Omental fat pad (tissue), 4 donors: ENCODE measurements around the gene PMEL. TPM values are rescaled to one million over a fixed set of nuclear protein-coding genes. Genes with fewer than 3 reads are reported as not detected.
"Not testable (repeated sequence)": the region's sequence is repeated elsewhere in the genome, so short reads cannot be mapped to it uniquely, and the experiment has no call there.

Experiments
- ATAC-seq: fragments of 150-250 bp; one replicate; pipeline ENCODE4 v1.9.1; 2016; ENCODE audit warnings: mild to moderate bottlenecking, moderate library complexity; ENCODE audit not compliant: low FRiP score
- DNase-seq: peaks from one replicate; pipeline ENCODE4 v3.0.0-alpha.2; 2019; ENCODE audit warnings: low spot score
- total RNA-seq, 4 donors: library from RNA; depleted of rRNA; stranded (reverse); fragments of >200 nt; gene quantifications; one replicate each; pipeline ENCODE4 v1.1.0, GENCODE V29; 2016
- TF ChIP-seq, protein P1 (sequence below), 3 donors: fragments of 450-650 bp; IDR thresholded peaks; one replicate each; pipeline ENCODE4 v1.5.1; 2016 to 2017; ENCODE audit warnings: antibody characterized with exemption in 3 of 3, mild to moderate bottlenecking in 3 of 3, moderate library complexity in 2 of 3

Gene PMEL
- total RNA-seq, 4 donors from 2014 or later, result 0.65 to 5.2 (median 1.2) TPM

DNA sequence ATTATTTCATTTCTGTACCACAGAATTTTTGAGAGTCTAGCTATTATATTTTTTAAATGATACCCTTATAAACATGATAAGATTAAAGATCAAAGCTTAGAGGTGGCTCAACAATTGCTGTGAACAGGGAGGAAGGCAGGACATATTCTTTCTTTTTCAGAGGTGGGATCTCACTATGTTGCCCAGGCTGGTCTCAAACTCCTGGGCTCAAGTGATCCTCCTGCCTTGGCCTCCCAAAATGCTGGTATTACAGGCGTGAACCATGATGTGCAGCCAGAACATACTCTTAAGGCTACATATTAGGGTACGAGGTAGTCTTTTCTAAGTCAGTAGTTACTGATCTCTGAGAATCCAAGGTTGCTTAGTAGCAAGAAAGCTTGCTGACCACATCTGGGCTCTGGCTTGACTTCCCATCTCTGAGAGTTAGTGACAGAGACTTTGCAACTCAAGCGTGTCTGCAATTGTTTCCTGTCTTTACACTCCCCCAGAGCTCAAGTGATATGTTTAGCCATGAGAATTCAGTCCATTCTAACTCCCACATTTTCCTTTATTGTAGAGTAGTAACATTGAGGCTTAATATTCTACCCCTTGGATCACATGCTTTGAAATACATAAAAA lies 16.6 kb upstream of the PMEL start:
- no peak for ATAC-seq
- no peak for DNase-seq
- TF ChIP-seq, protein P1, sequence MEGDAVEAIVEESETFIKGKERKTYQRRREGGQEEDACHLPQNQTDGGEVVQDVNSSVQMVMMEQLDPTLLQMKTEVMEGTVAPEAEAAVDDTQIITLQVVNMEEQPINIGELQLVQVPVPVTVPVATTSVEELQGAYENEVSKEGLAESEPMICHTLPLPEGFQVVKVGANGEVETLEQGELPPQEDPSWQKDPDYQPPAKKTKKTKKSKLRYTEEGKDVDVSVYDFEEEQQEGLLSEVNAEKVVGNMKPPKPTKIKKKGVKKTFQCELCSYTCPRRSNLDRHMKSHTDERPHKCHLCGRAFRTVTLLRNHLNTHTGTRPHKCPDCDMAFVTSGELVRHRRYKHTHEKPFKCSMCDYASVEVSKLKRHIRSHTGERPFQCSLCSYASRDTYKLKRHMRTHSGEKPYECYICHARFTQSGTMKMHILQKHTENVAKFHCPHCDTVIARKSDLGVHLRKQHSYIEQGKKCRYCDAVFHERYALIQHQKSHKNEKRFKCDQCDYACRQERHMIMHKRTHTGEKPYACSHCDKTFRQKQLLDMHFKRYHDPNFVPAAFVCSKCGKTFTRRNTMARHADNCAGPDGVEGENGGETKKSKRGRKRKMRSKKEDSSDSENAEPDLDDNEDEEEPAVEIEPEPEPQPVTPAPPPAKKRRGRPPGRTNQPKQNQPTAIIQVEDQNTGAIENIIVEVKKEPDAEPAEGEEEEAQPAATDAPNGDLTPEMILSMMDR (IDR thresholded peaks at IDR 0.05), result no peak

DNA sequence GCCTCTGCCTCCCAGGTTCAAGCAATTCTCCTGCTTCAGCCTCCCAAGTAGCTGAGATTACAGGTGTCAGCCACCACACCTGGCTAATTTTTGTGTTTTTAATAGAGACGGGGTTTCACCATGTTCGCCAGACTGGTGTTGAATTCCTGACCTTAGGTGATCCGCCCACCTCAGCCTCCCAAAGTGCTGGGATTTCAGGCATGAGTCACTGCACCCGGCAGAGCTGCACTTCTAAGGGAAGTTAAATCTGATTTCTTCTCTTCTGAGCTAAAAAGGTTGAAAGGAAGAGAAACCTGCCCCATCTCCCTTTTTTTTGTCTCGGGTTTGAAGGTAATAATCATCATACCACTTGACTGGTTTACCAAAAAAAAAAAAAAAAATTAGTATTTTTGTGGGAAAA lies 16.0 kb upstream of the PMEL start:
- peak; percentile 35 for ATAC-seq
- not testable (repeated sequence) for DNase-seq

DNA sequence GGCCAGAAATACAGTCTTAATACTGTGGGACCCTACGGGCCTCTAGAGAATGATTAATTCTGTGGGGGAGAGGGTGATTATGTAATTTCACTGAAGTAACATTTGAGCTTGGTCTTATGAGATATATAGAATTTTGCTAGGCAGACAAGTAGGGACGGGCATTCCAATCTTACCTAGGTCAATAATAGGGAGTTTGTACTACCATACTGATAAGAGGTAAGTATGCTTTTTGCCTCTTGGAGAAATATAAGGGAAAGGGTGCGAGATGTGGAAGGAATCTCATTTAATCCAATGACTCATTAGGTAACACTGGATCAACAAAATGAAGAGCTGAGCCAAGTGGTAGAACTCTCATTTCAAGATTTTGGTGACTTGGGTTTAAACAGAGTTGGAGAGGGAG lies 13.2 kb upstream of the PMEL start:
- TF ChIP-seq, protein P1 (IDR thresholded peaks at IDR 0.05), result no peak
- no peak for DNase-seq
- ATAC-seq, result no peak

DNA sequence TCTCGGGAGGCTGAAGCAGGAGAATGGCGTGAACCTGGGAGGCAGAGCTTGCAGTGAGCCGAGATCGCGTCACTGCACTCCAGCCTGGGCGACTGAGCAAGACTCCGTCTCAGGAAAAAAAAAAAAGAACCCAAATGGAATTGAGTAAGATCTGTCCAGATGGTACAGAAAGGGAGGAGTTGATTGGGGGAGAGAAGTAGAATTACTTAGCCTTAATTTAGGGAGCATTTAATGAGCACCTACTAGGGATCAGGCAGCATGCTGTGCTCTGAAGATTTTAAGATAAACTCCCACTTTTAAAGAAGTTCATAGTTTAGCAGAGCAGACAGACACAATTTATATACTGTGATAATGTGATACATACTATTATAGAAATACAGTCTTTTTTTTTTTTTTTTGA lies 12.6 kb upstream of the PMEL start:
- DNase-seq (no peak), ATAC-seq (no peak)
- TF ChIP-seq, protein P1 (IDR thresholded peaks at IDR 0.05), result no peak

DNA sequence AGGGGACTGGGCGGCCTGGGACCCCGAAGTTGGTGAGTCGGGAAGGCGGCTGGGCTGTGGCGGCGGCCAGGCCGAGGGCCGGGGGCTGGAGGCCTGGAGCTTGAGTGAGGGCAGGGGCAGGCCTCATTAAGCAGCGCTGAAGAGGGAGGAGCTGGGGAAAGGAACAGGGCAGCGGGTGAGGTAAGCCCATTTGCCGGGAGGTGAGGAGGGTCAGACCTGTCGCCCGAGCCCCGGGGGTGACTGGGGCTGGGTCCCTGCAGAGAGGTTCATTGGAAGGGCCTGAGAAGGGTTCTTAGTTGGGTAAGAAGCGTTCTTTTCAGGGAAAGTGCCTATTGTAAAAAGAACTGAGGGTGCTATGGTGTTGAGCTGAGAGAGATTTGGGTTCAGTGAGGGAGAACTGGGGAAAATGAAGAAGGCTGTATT lies 8.5 kb upstream of the PMEL start:
- DNase-seq (no peak), ATAC-seq (peak; percentile 26)

DNA sequence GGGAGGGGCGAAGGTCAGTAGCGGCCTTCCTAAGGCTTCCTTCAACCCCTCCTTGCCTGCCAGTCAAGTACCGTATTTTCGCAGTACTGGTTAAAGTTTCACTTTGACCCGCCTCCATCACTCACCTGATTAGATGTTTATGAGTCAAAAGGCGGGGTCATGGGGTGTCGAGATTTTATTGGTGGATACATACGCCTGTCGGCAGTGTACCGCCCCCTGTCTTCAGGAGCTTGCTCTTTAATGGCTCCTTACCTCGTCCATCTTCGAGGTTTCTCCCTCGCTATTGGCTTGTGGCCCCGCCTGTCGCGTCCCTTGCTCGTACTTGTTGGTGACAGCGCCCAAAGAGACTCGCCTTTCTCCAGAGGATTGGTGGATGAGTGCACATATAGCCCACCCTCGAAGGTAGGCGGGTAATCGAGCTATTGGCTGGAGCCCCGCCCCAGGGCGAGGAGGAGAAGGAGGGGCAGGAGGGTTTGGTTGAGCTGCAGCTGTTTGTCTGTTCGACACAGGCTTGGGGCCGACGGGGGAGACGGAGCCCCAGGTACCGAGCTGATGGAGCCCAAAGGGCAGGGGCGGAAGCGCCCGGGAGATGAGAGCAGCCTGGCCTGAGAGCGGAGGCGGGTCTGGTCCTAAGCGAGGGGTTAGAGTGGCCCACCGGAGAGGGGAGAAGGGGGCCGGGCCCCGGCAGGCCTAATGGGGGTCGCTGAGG lies 7.9 kb upstream of the PMEL start, which contains the start of gene RAB5B:
Gene RAB5B, plus strand, starts transcription at position 480 of the 709 bp plus-strand sequence. CDS start 12,883 bp downstream, outside the sequence.
- peak; percentile 97 for ATAC-seq
- TF ChIP-seq, protein P1 (IDR thresholded peaks at IDR 0.05), result no peak

More for the DNA sequence above, 8.5 kb upstream of the PMEL start:
- TF ChIP-seq, protein P1 (IDR thresholded peaks at IDR 0.05), result no peak

DNA sequence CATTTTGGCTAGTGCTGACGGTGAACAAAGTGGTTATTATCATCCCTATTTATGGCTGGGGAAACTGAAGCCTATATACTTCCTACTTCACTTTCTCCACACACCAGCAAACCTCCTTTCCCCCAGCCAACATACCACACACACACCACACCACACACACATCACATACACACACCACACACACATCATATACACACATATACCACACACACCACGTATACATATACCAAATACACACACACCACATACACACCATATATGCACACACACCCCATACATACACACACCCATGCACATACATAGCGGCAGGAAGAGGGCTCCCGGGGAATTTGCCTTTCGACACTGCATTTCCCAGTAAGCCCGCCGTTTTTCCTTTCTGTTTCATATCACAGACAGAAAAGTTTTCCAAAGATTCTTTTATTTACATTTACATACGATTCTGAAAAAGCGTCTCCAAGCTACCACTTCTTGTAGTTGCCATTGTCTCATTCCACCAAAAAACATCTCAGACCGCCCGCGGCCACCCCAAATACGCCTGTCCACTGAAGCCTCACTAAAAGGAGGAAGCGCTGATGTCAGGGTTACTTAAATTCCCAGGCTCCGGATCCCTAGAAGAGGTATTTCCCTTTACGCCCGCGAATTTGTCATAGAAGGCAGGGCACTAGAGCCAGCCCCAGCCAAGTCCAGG lies 7.2 kb upstream of the PMEL start:
- ATAC-seq (no peak), DNase-seq (no peak)
- TF ChIP-seq, protein P1 (IDR thresholded peaks at IDR 0.05), result no peak

More for the DNA sequence above, 7.9 kb upstream of the PMEL start, which contains the start of gene RAB5B:
- DNase-seq, result peak; percentile 89
